Activated T-cell treated with anti-CD3 and anti-CD28 coated beads, Interleukin-2, amount 50 U/mL, for 1 hour (primary cell): ENCODE measurements around the gene PRKCG.
"Not testable (repeated sequence)": the region's sequence is repeated elsewhere in the genome, so short reads cannot be mapped to it uniquely, and the experiment has no call there.

Experiments
- DNase-seq: peaks from one replicate; pipeline ENCODE4 v3.0.0-alpha.2; 2020

PRKCG gene

DNA sequence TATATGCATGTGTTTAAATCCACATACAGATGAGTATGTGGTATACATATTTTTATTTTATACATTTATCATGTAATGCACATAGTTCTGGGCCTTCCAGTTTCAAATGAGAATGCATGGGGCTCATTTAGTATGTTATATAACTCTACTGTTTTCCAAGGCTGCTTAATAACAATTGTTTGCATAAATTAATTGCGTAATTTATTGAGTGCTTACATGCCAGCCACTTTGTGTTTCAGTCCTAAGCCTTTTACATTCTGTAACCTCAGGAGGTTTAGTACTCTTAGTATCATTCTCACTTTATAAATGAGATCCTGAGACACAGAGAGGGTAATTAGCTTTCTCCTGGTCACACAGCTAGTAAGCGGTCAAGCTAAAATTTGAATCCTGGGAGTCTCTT, 64.0 kb downstream of the PRKCG start:
- DNase-seq, result no peak

GRCh38 chr19:53947624-53948023, 65.6 kb downstream of the PRKCG start:
- no peak for DNase-seq

DNA sequence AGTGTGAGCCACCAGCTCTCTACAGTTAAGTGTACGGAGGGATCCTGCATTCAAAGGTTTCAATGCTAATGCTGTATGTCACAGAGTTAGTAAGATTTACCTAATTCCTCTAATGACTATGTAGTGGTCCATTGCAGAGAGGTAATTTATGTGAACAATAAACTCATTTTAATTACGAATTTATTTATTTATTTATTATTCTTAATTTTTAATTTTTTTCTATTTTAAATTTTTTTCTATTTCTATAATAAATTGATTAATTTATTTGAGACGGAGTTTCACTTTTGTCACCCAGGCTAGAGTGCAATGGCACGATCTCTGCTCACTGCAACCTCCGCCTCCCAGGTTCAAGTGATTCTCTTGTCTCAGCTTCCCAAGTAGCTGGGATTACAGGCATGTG, 66.6 kb downstream of the PRKCG start:
- not testable (repeated sequence) for DNase-seq

DNA sequence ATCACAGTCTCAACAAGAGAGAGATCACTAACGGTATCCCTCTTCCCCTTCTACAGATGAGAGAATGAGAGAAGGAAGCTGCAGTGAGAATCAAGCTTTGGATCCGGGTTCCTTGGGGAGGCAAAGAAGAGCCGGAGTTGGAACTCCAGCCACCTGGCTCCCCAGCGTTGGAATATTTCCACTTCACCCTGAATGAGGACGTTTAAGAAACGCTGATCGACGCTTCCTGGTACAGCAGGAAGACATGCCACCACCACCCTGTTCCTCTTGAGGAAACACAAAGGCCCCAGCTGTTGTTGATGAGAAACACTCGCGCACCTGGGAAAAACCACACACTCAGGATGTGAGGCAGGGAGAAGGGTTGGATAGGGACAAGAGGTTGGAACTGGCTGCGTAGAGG, 69.4 kb downstream of the PRKCG start:
- DNase-seq, result no peak

GRCh38 chr19:53951947-53952346, 70.0 kb downstream of the PRKCG start:
- no peak for DNase-seq

DNA sequence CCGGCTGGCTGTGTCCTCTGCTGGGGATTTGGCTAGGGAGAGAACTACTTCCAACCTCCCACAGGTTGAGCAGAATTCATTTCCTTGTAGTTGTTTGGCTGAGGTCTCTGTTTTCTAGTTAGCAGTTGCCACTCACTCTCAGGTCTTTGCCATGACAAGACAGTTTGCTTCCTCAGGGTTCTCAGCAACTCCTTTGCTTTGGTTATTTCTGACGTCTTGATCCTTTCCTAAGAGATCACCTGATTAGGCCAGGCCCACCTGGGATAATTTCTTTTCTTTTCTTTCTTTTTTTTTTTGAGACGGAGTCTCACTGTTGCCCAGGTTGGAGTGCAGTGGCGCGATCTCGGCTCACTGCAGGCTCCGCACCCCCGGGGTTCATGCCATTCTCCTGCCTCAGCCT, 71.4 kb downstream of the PRKCG start:
- no peak for DNase-seq
